HG03280 (cell line): Measurements from ENCODE around the gene MYL10.

Experiments
- ATAC-seq: cut with Tn5 transposase; IDR thresholded peaks from one replicate; pipeline ENCODE4 v1.9.1; 2021; ENCODE audit warnings: mild to moderate bottlenecking, moderate library complexity; ENCODE audit not compliant: unreplicated experiment

MYL10 gene

DNA sequence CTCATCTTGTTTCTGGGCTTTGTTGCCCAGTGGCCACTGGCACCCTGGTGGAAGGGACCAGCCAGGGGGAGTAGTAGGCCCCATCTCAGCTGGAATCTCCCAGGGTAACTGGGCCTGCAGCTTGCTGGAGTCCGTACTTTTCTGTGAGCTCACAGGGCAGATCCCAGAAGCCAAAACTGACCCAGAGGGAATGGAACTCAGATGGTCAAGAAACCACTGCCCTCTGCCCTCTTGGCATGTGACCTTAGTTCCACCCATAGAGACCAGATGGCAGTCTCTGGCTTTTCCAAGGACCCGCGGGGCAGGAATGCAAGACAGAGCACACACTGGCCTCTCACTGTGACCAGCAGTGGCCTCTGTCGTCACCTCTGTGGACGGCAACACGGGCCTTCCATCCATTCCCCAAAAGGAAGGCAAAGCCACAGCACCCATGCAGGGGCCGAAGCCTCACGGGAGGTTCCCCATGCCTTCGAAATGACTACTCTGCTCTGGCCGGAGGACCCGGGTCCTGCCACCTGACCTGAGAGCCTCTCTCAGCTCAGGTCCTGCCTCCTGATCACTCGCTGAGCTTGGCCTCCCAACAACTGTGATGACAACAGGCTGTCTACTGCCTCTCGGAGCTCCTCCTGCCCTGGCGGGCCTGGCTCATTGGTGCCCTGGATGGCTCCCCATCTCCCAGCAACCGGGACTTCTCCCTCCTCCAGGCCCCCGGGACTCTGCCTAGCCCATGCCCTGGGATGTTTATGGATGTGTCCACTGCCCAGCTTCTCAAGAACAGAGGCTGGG lies 29.9 kb downstream of the MYL10 start:
- no peak for ATAC-seq

DNA sequence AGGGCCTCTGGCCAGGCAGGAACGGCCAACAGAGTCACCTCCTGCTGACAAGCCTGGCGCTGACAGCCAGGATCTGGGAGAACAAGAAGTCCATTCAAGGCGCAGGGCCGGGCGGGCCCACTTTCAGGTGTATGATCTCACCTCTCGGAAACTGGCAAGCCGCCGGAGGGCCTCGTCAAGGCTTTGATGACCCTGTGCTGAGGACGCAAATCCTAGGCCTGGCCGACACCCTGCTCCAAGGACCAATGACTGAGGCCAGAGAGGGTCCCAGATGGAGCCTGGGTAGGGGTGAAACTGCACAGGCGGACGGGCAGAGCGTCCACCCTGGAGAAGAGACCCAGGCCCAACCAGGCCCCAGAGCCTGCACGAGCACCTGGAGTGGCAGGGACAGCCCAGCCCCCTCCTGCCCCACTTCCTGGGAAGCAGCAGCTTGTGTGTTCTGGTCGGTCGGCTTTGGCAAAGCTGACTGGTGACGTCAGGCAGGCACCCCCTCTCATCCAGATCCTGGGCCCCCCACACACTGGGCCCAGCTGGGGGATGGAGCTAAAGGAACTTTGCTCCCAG lies 30.6 kb downstream of the MYL10 start:
- no peak for ATAC-seq

DNA sequence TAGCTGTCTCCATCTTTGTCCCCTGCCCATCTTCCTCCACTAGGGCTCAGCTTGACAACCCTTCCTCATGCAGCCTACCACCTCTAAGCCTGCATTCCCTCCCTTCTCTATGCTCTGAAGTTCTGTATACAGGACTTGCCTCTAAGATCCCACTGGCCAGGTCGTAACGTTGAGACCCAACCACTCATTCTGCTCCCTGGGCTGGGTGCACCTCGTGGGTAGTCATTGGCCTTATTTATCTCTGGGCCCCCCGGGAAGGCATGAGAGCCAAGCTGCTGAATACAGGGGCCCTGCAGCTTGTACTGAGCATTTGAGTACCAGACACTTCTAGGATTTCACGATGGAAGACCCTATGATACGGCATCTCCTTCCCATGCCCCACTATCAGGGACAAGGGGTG lies 31.2 kb downstream of the MYL10 start:
- no peak for ATAC-seq

DNA sequence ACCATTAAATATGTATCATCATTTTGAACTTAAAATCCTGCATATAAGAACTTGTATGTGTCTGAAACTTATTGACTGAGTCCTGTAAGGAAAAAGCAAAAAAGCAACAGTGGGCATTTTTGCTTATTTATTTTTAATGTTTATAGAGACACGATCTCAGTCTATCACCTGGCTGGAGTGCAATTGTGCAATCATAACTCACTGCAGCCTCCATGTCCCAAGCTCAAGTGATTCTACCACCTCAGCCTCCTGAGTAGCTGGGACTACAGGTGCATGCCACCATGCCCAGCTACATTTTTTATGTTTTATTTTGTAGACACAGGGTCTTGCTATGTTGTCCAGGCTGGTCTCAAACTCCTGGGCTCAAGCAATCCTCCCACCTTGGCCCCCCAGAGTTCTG lies 32.2 kb downstream of the MYL10 start:
- no peak for ATAC-seq

DNA sequence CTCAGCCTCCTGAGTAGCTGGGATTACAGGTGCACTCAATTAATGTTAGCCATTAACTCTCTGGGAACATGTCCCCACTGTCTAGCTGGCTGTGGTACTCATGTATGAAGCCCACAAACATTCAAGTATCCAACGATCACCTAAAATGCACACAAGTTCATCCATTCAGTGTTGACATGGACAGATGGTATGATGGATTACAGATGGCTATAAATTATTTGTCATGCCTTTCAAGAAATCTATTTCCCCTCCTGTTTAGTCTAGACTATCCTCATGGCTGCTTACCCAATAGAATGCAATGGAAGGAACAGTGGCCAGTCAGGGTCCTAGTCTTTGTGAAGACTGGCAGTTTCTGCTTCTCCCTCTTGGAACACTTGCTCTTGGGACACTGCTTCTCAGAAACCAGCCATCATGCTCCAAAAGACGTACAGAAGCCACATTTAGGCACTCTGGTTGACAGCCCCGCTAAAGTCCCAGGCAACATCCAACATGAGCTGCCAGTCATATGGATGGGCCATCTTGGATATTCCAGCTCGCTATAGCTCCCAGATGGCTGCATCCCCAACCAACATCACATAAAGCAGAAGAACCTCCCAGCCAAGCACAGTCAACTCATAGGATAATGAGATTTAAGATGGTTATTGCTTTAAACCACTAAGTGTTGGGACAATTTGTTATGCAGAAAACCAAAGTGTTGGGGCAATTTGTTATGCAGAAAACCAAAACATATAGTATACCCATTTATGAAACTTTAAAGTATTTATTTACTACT lies 33.1 kb downstream of the MYL10 start:
- ATAC-seq: no peak

DNA sequence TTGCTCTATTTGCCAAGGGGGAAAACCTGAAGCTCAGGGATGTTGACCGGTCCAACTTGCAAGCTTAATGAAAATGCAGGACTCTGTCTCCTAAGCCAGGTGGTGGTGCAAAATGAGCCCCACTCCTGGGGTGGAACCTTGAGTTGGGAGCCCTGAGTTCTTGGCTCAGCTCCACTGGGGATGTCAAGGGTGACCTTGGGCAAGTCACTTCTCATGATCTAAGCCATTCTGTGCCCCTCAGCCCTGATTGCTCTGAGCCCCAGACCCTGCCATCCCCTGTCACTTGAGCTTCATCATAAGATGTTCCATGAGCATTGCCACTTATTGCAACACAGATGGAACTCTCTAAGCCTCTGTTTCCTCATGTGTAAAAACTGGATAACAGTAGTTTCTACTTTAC lies 33.9 kb downstream of the MYL10 start:
- ATAC-seq: no peak

DNA sequence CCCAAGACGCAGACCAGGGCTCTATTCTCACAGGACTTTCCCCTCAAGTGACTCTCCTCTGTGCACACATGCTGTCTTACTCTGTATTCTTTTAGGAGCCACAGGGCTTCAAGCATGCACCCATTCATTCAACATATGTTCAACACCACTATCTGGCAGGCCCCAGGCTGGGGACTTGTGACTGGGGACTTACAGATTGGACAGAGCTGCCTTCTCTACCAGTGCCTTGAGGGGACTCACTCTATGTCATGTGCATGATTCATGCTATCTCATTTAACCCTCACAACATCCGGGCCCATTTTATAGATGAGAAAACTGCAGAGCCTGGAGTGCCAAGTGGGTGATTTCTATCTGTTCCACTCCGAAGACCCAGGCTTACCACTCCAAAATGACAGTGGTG lies 34.3 kb downstream of the MYL10 start:
- no peak for ATAC-seq

DNA sequence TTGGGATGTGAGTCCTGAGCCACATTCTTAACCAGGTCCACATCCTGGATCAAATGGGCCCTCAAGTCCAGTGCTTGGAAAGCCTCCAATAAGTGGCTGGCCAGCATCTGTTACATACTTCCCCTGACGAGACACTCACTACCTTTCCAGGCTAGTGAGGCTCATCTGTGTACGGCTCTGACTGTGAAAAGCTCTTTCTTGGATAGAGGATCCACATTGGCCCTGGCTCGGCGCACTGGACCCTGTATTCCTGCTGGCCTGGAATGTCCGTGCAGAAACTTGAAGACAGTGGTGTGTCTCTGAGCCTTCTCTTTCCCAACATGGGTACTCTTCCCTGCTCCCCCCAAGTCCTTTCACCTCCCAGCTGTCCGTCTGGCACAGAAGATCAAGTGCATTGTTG lies 35.5 kb downstream of the MYL10 start:
- no peak for ATAC-seq

DNA sequence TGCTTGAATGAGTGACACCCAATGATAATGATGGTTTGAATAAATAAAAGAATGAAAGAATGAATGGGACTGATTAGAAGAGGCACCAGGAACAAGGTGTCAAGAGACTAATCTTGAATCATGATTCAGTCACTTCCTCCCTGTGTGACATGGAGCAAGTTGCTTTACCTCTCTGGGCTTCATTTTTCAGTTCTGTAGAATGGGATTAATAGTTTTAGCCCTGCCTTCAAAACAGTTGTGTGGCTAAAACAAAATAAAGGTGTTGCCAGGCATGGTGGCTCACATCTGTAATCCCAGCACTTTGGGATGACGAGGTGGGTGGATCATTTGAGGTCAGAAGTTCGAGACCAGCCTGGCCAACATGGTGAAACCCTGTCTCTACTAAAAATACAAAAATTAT lies 37.6 kb downstream of the MYL10 start:
- no peak for ATAC-seq

DNA sequence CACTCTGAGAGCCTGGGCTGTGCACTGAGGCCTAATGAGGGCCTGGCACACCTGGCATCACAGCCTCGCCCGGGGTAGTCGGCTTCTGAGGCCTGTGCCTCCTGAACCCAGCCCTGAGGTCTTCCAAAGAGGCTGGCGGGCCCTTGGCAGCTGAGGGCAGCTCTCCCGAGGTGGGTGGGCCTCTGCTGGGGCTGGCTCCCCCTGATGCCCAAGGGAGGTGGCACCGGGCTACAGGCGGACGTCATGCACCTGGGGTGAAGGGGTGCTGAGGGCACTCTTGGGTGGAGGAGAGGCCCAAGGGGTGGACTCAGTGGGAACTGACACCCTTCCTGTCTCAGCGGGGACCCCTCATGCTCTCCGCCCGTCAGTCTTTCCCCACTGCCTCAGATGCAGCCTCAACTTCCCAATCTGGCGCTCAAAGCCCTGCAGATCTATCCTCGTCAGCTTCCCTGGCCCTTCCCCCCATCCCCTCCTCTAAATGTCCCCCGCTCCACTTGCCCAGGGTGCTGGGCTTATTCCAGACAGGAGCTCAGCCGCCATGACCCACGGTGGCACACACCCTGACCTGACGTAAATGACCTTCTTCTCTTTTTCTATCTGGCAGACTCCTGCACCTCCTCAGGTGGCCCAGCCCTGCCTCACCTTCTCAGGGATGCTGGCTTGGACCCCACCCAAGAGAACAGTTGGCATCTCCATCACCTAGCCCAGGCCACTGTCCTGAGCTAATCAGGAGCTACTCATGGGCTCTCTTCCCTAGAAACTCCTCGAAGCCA lies 38.2 kb downstream of the MYL10 start:
- no peak for ATAC-seq

DNA sequence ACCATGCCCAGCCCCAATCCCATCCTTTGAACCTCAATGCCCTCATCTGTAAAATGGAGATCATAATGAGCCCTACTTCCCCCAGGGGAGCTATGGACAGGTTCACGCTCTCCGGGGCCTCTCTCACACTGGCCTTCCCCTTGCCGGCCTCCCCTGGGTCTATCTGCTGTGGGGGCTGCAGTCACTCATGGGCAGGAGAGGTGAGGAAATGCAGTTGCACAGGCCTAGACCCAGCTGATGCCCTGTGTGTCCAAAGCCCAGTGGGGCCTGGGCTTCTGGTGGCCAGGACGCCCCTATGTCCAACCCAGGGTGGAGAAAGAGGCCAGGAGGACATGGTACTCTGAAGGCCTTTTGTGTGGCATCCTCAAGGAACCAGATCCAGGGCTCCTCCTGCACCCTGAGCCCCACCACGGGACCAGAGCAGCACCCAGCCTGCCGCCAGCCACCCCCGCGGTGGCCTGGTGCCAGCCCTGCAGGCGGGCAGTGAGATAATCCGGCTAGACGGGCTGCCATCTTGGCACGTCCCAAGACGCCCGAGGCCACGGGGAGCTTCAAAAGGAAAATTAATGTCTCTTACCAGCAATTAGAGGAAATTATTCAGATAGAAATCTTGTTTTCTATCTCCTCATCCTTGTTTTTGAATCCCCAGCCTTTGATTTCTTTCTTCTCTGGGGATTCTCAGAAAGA lies 39.0 kb downstream of the MYL10 start:
- ATAC-seq: no peak

DNA sequence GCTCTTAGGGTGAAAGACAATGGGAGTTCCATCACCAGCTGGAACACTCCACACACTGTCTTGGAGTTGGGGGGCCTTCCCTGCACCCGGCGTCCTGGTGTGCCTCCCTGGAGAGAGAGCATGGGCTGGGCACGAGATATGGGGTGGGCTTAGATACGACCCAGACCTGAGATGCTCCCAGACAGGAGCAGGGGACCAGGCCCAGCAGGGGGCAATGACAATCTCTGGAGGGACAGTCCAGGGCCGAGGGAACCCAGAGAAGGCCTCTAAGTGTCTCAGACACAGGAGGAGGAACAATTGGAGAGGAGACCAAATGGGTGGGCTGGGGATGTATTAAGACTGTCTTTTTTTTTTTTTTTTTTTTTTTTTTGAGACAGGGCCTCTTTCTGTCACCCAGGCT lies 40.0 kb downstream of the MYL10 start:
- ATAC-seq: no peak

DNA sequence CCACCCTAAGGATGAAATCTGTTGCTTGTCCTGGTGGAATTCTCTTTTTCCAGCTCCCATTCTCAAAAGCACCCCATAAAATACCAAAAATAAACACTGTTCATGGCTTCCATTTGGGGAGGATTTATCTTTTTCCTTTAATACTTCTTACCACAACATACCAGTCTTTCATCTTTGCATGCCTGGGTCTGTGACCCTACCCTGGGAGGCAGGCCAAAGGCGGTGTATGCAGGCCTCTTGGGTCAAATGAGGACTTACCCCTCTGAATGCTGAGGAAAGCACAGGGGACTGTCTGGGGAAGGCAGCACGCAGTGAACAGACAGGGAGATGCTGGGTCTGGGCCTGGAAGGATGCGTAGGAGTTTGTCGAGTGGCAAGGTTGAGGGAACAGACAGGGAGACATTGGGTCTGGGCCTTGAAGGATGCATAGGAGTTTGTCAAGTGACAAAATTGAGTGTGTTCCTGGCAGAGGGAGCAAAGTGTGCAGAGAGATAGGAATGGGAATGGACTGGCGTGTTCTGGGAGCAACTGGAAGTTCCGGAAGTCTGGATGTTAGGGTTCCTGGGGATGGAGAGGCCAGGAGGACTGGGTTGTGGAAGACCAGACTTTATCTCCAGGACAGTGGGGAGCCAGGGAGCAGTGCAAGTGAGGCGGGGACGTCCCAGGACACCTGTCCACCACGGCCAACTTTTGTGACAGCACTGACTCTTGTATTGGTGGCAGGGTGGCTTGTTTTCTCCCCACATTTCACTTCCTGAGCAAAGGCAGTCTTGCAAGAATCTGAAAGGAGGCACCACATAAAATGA lies 40.8 kb downstream of the MYL10 start:
- no peak for ATAC-seq

DNA sequence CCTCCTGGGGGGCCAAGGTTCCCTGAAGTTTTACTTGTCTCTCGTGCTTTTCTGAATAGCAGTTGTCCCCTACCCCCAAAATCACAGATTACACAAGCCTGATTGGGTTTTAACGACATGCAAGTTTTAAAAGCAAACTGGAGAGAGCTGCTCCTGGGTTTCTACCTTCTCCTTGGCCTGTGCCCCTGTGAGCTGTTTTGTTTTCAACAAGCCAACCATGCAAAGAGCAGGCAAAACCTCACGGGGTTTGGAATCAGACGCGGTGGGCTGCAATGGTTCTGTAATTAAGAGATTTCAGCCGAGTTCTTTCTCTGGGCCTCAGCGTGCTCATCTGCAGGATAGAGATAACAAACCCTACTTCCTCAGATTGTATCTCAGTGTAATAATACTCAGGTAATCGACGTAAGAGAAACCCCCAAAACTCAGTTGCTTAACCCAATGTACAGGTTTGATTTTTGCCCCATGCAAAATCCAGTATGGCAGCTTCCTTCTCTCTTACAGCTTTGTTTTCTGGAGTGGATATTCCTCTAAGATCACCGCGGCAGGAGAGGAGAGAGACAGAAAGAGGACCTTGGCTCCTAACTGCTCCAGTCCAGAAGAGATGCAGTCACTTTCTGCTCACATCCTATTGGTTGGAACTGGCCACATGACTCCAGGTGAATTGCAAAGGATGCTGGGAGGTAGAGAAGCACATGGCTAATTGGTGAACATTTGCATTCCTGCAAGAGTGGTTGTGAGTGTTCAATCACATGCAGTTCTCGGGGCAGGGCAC lies 42.0 kb downstream of the MYL10 start:
- ATAC-seq: no peak

DNA sequence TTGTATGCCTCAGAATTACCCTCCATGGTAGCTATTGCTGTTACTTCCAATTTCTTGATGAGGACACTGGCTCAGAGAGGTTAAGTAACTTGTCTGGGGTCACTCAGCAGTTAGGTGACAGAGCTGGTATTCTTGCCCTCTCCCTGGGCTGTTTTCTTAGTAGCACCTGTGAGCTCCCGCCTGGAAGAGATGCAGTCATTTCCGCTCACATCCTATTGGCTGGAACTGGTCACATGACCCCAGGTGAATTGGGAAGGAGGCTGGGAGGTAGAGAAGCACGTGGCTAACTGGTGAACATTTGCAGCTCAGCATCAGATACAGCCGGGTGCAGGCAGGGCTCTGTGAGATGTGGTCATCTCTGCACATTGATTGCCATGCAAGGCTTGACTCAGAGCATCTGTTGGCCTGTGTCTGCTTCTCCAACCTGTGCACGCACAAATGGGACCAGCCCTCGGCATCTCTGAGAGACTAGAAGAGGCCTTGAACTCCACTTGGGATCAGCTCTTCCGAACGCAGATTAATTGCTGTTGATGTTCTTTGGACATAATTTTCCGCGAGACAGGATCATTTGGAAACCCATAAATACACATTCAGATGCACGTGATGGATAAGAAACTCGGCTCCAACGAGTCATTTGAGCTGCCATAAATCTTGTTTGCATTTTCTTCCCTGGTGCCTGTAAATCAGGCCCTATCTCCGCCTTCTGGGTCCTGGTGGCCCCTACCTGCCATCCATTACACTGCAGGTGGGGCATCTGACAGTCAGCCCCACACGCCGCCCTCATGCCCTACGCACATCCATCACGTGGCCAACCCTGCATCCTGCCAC lies 42.8 kb downstream of the MYL10 start:
- ATAC-seq: no peak

DNA sequence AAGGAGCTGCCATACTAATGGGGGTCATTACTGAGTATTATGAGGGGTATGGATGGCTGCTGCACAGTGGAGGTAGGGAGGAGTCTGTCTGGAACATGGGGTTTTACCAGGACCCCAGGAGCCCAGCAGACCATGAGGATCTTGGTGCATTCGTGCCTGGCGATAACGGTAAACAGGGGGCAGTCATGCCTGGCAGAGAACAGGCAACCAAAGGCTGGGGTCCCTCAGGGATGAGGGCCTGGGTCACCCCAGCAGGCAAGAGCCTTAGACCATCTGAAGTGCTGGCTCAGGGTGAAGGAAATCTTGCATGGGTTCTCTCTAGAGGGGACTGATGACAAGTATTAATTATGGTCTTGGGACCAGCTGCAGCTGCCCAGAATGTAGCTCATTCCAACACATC lies 46.1 kb downstream of the MYL10 start:
- ATAC-seq: no peak

DNA sequence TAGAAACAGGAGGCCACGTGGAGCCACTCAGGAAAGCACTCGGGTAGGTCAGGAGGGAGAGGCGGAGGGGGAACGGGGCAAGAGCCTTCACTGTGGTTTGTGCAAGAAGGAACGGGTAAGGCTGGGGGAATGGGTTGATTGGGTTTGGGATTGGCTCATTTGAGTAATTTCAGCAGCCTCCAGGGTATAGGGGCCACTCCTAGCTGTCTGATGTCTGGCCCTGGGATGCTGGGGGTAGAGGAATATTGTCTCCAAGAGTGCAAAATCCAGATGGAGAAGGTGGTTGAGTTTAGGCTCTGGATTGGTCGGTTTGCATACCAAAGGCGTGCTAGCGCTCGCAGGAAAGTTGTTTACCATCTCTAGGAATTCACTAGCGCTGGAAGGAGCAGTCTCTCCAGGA lies 47.2 kb downstream of the MYL10 start:
- ATAC-seq: no peak

DNA sequence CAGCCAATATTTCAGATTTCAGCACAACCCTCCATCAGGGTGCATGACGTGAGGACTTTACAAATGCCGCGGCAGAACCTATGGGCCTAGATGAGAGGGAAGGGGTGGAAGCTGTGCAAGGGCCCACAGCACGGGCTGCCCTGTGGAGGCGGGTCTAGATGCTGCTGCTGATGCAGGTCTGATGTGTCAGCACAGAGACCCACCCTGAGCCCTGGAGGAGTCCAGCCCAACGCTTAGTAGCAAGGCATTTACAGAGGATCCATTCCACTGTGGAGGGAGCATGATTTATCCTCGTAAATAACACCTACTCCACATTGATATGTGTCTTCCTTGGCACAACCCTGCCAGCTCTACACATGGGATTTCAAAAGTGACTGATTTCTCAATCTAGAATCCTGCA lies 48.5 kb downstream of the MYL10 start:
- ATAC-seq: no peak
